HCT116 (cell line): ENCODE measurements around the gene VMP1.
"Not testable (repeated sequence)": the region's sequence is repeated elsewhere in the genome, so short reads cannot be mapped to it uniquely, and the experiment has no call there.

Experiments
- CEBPB ChIP-seq: IDR thresholded peaks from 2 replicates; pipeline ENCODE4 v1.6.1; 2012; ENCODE audit warnings: low read depth
- CTCF ChIP-seq, 3 experiments: fragments of 200-600 bp in 1 of 3; sonication (generic) in 1 of 3; IDR thresholded peaks in 2 of 3; conservative IDR thresholded peaks in 1 of 3; 2 replicates each; pipeline ENCODE4 v1.5.1; 2012 to 2017; ENCODE audit warnings: low read depth in 2 of 3, low read length in 2 of 3, antibody characterized with exemption in 1 of 3, borderline replicate concordance in 1 of 3, control low read depth in 1 of 3, mild to moderate bottlenecking in 1 of 3, mixed read lengths in 1 of 3, mixed run types in 1 of 3, moderate library complexity in 1 of 3; ENCODE audit not compliant: insufficient read depth in 1 of 3
- EZH2 ChIP-seq: fragments of 200-600 bp; sonication (generic); IDR thresholded peaks from 2 replicates; pipeline ENCODE4 v1.6.1; 2017; ENCODE audit warnings: antibody characterized with exemption, mixed run types
- POLR2A ChIP-seq: IDR thresholded peaks from 2 replicates; pipeline ENCODE4 v1.7.0; 2011; ENCODE audit warnings: borderline replicate concordance; ENCODE audit not compliant: insufficient read depth, insufficient read length; ENCODE audit errors: extremely low read depth
- POLR2AphosphoS5 ChIP-seq: IDR thresholded peaks from 2 replicates; pipeline ENCODE4 v1.6.1; 2011; ENCODE audit warnings: mild to moderate bottlenecking, low read depth, low read length, moderate library complexity
- YY1 ChIP-seq: IDR thresholded peaks from 2 replicates; pipeline ENCODE4 v1.6.1; 2011; ENCODE audit warnings: low read length, low read depth, moderate library complexity, mild to moderate bottlenecking; ENCODE audit not compliant: insufficient replicate concordance; ENCODE audit errors: extremely low read depth
- ZFX ChIP-seq: fragments of 450-650 bp; IDR thresholded peaks from 2 replicates; pipeline ENCODE4 v1.6.1; 2017

- TF ChIP-seq EZH2; CEBPB; POLR2AphosphoS5; ZFX; CTCF (IDR thresholded peaks at IDR 0.05 in 2 of 3, conservative IDR thresholded peaks at IDR 0.05 in 1 of 3; ENCODE audit: borderline replicate concordance in 1 of 3, insufficient read depth in 1 of 3, low read depth in 2 of 3, low read length in 2 of 3); YY1; POLR2A: not testable (repeated sequence)
These were observed 134.4 kb downstream of the VMP1 start for GRCh38 chr17:59841882-59842263.
